GM18951 (cell line): Measurements from ENCODE around the gene GHRL.

Experiments
- POLR2A ChIP-seq: IDR thresholded peaks from 4 replicates; pipeline ENCODE4 v1.6.1; 2011; ENCODE audit warnings: mild to moderate bottlenecking; ENCODE audit not compliant: insufficient read length, insufficient read depth; ENCODE audit errors: extremely low read depth
- in situ Hi-C: fragments of 300-500 bp; cut with MboI; formaldehyde crosslinking; loops from one replicate; pipeline ENCODE4 v1.12.0; 2022; ENCODE audit warnings: low sequenced_read_pairs, mixed read lengths, inconsistent platforms; ENCODE audit not compliant: unreplicated experiment

Gene GHRL

GRCh38 chr3:10317961-10318350 lies 25.2 kb upstream of the GHRL start:
- no peak for TF ChIP-seq POLR2A

GRCh38 chr3:10317311-10317960 lies 24.7 kb upstream of the GHRL start:
- in situ Hi-C loops: no loop called here
- no peak for TF ChIP-seq POLR2A

More at GRCh38 chr3:10317961-10318350, 25.2 kb upstream of the GHRL start:
- in situ Hi-C loops: no loop called here

- TF ChIP-seq POLR2A: no peak
- in situ Hi-C loops: no loop called here
Observed at GRCh38 chr3:10315771-10316344, 23.1 kb upstream of the GHRL start.

DNA sequence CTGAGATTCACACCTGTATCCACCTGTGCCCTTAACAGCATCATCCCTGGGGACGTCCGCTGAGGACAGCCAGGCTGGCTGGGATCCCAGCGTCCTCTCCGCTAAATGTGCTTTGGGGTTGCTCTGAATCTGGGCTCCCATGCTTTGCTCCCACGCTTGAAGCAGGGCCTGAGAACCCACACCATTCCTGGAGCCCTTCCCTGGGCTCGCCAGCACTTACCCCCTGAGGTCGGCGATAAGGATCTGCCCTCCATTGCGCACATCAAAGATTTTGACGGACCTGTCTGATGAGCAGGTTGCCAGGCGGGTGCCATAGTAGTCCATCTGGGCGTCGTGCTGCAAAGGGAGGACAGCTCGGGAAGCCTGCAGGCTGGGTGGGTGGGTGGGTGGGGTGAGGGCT lies 22.4 kb upstream of the GHRL start:
- in situ Hi-C loops: no loop called here
- TF ChIP-seq POLR2A: no peak

GRCh38 chr3:10312861-10313260 lies 20.1 kb upstream of the GHRL start:
- TF ChIP-seq POLR2A: no peak
- in situ Hi-C loops: no loop called here

- TF ChIP-seq POLR2A: no peak
Observed at GRCh38 chr3:10312391-10312790, 19.6 kb upstream of the GHRL start.

GRCh38 chr3:10311710-10312109 lies 19.0 kb upstream of the GHRL start:
- TF ChIP-seq POLR2A: no peak
- in situ Hi-C loops: no loop called here

More at GRCh38 chr3:10312391-10312790, 19.6 kb upstream of the GHRL start:
- in situ Hi-C loops: no loop called here

DNA sequence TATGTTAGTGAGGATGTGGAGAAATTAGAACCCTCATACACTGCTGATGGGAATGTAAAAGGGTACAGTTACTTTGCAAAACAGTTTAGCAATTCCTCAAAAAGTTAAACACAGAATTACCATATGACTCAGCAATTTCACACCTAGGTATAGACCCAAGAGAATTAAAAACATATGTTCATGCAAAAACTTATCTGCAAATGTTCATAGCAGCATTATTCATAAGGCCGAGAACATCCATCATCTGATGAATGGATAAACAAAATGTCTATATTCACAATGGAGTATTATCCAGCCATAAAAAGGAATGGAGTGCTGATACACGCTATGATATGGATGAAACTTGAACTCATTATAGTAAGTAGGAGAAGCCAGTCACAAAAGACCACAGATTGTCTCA lies 17.8 kb upstream of the GHRL start:
- peak; percentile 15 for TF ChIP-seq POLR2A
- in situ Hi-C loops: no loop called here

DNA sequence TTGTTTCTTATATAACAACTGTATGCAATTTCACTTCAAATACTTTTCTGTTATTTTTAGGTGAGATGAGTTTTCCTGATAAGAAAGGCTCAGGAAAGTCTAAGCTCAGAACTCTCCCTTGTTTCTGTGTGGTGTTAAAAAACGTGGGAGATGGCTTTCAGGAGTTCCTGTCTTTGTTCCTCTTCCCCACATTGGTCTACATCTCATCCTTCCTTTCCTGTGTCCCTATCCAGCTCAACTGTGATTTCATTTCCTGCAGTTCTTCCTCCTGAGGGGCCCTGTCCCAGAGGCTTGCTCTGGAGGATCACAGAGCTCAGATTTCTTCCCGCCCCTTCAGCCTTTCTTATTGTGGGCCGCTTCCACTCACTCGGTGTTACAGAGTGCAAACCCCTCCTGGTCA lies 17.0 kb upstream of the GHRL start:
- TF ChIP-seq POLR2A: no peak
- in situ Hi-C loops: no loop called here

DNA sequence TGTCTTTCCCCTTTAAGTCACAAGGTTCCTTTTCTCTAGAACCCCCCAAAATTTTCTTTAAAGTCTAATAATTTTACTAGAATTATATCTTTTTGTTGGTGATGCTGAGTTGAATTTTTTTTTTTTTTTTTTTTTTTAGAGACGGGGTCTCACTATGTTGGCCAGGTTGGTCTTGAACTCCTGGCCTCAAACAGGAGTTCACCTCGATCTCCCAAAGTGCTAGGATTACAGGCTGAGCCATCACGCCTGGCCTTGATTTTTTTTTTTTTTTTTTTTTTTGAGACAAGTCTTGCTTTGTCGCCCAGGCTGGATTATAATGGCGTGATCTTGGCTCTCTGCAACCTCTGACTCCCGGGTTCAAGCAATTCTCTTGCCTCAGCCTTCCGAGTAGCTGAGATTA lies 15.9 kb upstream of the GHRL start:
- in situ Hi-C loops: no loop called here

DNA sequence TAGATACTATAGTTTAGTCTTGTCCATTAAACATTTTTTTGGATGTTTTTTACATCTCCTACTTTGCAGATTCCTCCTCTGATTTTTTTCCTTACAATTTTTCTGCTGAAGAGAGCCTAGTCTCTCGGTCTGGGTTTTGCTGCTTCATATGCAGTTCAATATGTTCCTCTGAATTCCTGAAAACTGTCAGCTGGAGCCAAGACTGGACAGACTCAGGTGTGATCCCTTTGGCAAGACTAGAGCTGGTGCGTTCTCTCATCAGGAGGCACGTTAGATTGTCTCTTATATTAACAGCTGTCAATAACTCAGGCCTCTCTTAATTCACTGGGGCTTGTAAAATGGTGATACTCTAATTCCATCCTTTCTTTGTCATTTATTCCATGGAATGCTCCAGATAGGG lies 13.4 kb upstream of the GHRL start:
- TF ChIP-seq POLR2A: no peak
- in situ Hi-C loops: no loop called here

More for the DNA sequence above, 15.9 kb upstream of the GHRL start:
- TF ChIP-seq POLR2A: no peak

GRCh38 chr3:10305331-10305902 lies 12.7 kb upstream of the GHRL start:
- no peak for TF ChIP-seq POLR2A
- in situ Hi-C loops: no loop called here

DNA sequence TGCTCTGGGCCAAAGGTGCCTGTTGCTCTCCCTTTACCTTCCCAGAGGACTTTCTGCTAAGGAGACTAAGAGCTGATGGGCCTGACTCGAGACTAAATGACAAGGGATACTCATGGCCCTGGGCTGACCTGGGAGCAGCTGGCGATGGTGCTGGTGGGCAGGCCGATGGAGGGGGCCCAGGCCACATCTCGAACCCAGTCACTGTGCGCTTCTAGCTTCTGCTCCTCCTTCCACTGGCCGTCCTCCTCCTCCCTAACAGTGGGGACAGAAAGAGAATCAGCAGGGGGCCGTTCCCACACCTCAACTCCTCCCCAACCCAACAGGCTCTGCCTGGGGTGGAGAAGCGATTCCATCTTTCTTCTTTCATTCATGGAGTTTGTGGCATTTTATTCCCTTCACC lies 12.2 kb upstream of the GHRL start:
- in situ Hi-C loops: no loop called here
- TF ChIP-seq POLR2A: no peak

DNA sequence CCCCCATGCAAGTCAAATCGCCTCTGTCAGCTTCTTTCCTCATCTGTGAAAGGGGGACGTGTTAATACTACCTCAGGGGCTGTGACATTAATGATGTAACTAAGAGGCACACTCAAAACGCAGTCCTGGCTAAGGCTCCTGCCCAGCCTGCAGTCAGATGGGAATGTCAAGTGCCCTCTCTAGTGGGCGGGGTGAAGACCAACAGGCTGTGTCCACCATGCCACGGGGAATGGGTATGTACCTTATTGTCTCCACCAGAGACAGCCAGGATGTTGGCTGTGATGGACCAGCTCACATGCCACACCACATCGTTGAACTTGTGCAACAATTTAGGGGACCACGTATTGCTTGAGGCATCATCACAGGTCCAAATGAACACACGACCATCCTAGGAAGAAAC lies 11.0 kb upstream of the GHRL start:
- TF ChIP-seq POLR2A: no peak

More for the DNA sequence above, 11.0 kb upstream of the GHRL start:
- in situ Hi-C loops: no loop called here
